ENCODE measurements around the gene DEAF1.

DNA sequence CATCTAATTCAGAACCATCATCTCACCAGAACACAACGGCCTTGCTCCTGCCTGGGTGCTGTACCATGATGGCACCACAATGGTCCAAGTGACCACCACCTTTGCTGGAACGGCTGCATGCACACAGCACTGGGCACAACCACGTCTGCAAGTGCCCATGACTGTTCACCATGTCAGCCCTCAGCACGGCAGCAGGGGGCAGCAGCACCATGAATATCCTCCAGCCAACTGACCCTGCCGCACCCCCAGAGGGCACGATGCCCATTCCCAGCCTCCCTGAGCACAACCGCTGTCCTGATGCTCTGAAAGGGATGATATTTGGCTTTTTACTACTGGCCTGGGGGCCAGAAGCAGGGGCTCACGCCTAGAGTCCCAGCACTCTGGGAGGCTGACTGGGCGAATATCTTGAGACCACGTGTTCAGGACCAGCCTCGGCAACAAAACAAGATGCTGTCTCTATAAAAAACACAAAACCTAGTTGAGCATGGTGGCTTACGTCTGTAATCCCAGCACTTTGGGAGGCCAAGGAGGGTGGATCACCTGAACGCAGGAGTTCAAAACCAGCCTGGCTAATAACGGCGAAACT is 32.2 kb downstream of the DEAF1 start:
- TF ChIP-seq EZH2 (IDR thresholded peaks at IDR 0.05; ENCODE audit: low read length, unreplicated experiment), result no peak
- TF ChIP-seq, protein P1, sequence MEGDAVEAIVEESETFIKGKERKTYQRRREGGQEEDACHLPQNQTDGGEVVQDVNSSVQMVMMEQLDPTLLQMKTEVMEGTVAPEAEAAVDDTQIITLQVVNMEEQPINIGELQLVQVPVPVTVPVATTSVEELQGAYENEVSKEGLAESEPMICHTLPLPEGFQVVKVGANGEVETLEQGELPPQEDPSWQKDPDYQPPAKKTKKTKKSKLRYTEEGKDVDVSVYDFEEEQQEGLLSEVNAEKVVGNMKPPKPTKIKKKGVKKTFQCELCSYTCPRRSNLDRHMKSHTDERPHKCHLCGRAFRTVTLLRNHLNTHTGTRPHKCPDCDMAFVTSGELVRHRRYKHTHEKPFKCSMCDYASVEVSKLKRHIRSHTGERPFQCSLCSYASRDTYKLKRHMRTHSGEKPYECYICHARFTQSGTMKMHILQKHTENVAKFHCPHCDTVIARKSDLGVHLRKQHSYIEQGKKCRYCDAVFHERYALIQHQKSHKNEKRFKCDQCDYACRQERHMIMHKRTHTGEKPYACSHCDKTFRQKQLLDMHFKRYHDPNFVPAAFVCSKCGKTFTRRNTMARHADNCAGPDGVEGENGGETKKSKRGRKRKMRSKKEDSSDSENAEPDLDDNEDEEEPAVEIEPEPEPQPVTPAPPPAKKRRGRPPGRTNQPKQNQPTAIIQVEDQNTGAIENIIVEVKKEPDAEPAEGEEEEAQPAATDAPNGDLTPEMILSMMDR (conservative IDR thresholded peaks at IDR 0.05; ENCODE audit: low read depth, low read length), result peak; percentile 75

All from PC-3 (cell line).